Activated CD4-positive, alpha-beta memory T cell treated with anti-CD3 and anti-CD28 coated beads, Interleukin-2, amount 10 ng/mL, durations not matched to agents 7 days and 5 days (primary cell): Measurements from ENCODE around the gene CHAC1. TPM values are rescaled to one million over a fixed set of nuclear protein-coding genes. Genes with fewer than 3 reads are reported as not detected.

Experiments
- CTCF ChIA-PET: fragments of 350-600 bp; sonication (Branson Sonifier 250); formaldehyde crosslinking; loops from one replicate; lab custom pipeline; 2021; ENCODE audit warnings: antibody characterized with exemption, inconsistent platforms; lab: Charles Lee
- POLR2A ChIA-PET: fragments of 350-600 bp; sonication (Branson Sonifier 250); formaldehyde crosslinking; loops from one replicate; lab custom pipeline; 2021; ENCODE audit warnings: antibody characterized with exemption; lab: Charles Lee
- DNase-seq: peaks from one replicate; pipeline ENCODE4 v3.0.0-alpha.2; 2020
- H3K27ac Mint-ChIP-seq: one replicate; pipeline ENCODE4 v1.8.0; 2021; ENCODE audit warnings: mild to moderate bottlenecking, mixed read lengths
- H3K27me3 Mint-ChIP-seq: one replicate; pipeline ENCODE4 v1.8.0; 2021; ENCODE audit warnings: mixed read lengths
- H3K36me3 Mint-ChIP-seq: one replicate; pipeline ENCODE4 v1.8.0; 2021; ENCODE audit warnings: low read depth, mixed read lengths
- H3K4me1 Mint-ChIP-seq: one replicate; pipeline ENCODE4 v1.8.0; 2021; ENCODE audit warnings: mixed read lengths
- H3K4me3 Mint-ChIP-seq: one replicate; pipeline ENCODE4 v1.8.0; 2021; ENCODE audit warnings: mild to moderate bottlenecking, mixed read lengths
- H3K9me3 Mint-ChIP-seq: one replicate; pipeline ENCODE4 v1.8.0; 2021; ENCODE audit warnings: mixed read lengths
- total RNA-seq, 2 experiments: library from RNA; stranded (reverse); gene quantifications; one replicate each; pipeline ENCODE4 v1.2.3, GENCODE V29; 2021

Gene CHAC1
- total RNA-seq, result 10 to 100 TPM; 20.3 to 22.0 TPM

- peak within 1 kb of the TSS; percentile 87 for H3K27ac Mint-ChIP-seq
- POLR2A ChIA-PET, result interaction anchor here (0.6 to 3.7 kb wide), 14 partner anchors 9 to 380 kb away, joined by 3 to 50 read pairs (median 4); partner anchors contain the start of genes CHP1, EXD1, INO80 and NUSAP1
- peaks cover 2% of the 10 kb centered on the region for H3K27me3 Mint-ChIP-seq
- peaks cover 24% of the 10 kb centered on the region for H3K36me3 Mint-ChIP-seq
- peaks cover 46% of the 10 kb centered on the region for H3K4me1 Mint-ChIP-seq
- H3K9me3 Mint-ChIP-seq, result no peaks in the 10 kb centered on the region
- peak within 1 kb of the TSS; percentile 88 for H3K4me3 Mint-ChIP-seq
- peak; percentile 98 for DNase-seq
- CTCF ChIA-PET, result interaction anchor here (0.5 to 5.6 kb wide), 14 partner anchors 9 to 363 kb away, joined by 3 to 48 read pairs (median 4); partner anchors contain the start of genes CHP1 and VPS18
Measured at GRCh38 chr15:40952901-40953712, at the start of gene CHAC1. Gene CHAC1 (plus strand): TSS chr15:40953471. CDS start chr15:40953584, 113 bp downstream.

GRCh38 chr15:40904552-40905201 is 48.6 kb upstream of the CHAC1 start:
- no peak for DNase-seq
- Mint-ChIP-seq H3K4me1 (peaks cover 36% of the 10 kb centered on the region), H3K9me3 (no peaks in the 10 kb centered on the region), H3K36me3 (peaks cover 36% of the 10 kb centered on the region), H3K27me3 (no peaks in the 10 kb centered on the region), H3K4me3 (no peak overlapping the region), H3K27ac (no peak overlapping the region)
- ChIA-PET CTCF (interaction anchor here (0.6 to 7.0 kb wide), 27 partner anchors 9 to 428 kb away, joined by 3 to 92 read pairs (median 6); partner anchors contain the start of genes CHAC1, DLL4, INO80 and NUSAP1), POLR2A (interaction anchor here (0.7 to 6.7 kb wide), 3 partner anchors 10 to 47 kb away, joined by 3 to 34 read pairs (median 4); partner anchors contain the start of gene VPS18)

- Mint-ChIP-seq H3K27ac (no peak overlapping the region), H3K9me3 (no peaks in the 10 kb centered on the region), H3K4me1 (peaks cover 33% of the 10 kb centered on the region), H3K27me3 (no peaks in the 10 kb centered on the region), H3K4me3 (peak overlapping the region; percentile 71), H3K36me3 (peaks cover 23% of the 10 kb centered on the region)
- ChIA-PET POLR2A (interaction anchor here (0.6 to 6.7 kb wide), 7 partner anchors 11 to 379 kb away, joined by 3 to 34 read pairs (median 3); partner anchors contain the start of gene VPS18), CTCF (interaction anchor here (0.5 to 7.0 kb wide), 23 partner anchors 10 to 427 kb away, joined by 3 to 92 read pairs (median 4); partner anchors contain the start of genes CHAC1, NUSAP1, OIP5 and RAD51)
- DNase-seq, result peak; percentile 76
Measured at GRCh38 chr15:40906091-40906990, 46.9 kb upstream of the CHAC1 start.

- DNase-seq, result peak; percentile 62
- ChIA-PET POLR2A (interaction anchor here (0.9 to 6.7 kb wide), 6 partner anchors 12 to 378 kb away, joined by 3 to 34 read pairs (median 3); partner anchors contain the start of genes CHAC1 and VPS18), CTCF (interaction anchor here (0.6 to 7.0 kb wide), 16 partner anchors 11 to 278 kb away, joined by 3 to 92 read pairs (median 4); partner anchors contain the start of genes RAD51 and VPS18)
- Mint-ChIP-seq H3K27me3 (no peaks in the 10 kb centered on the region), H3K4me3 (peak overlapping the region; percentile 71), H3K27ac (peak overlapping the region; percentile 49), H3K4me1 (peaks cover 33% of the 10 kb centered on the region), H3K36me3 (peaks cover 23% of the 10 kb centered on the region), H3K9me3 (no peaks in the 10 kb centered on the region)
Measured at GRCh38 chr15:40906991-40907802, 46.1 kb upstream of the CHAC1 start.

- CTCF ChIA-PET, result interaction anchor here (1.0 to 7.0 kb wide), 6 partner anchors 12 to 277 kb away, joined by 3 to 92 read pairs (median 17); partner anchors contain the start of gene VPS18
- H3K27ac Mint-ChIP-seq, result no peak overlapping the region
- no peak for DNase-seq
- peaks cover 17% of the 10 kb centered on the region for H3K36me3 Mint-ChIP-seq
- H3K27me3 Mint-ChIP-seq, result no peaks in the 10 kb centered on the region
- no peaks in the 10 kb centered on the region for H3K9me3 Mint-ChIP-seq
- peaks cover 27% of the 10 kb centered on the region for H3K4me1 Mint-ChIP-seq
- peak overlapping the region; percentile 32 for H3K4me3 Mint-ChIP-seq
- POLR2A ChIA-PET, result interaction anchor here (2.5 to 6.7 kb wide), 2 partner anchors 13 to 34 kb away, joined by 10 to 34 read pairs; partner anchors contain the start of gene VPS18
Measured at GRCh38 chr15:40908095-40908494, 45.2 kb upstream of the CHAC1 start.

- H3K9me3 Mint-ChIP-seq, result no peaks in the 10 kb centered on the region
- H3K36me3 Mint-ChIP-seq, result peaks cover under 1% of the 10 kb centered on the region
- H3K4me3 Mint-ChIP-seq, result no peak overlapping the region
- peaks cover 16% of the 10 kb centered on the region for H3K4me1 Mint-ChIP-seq
- DNase-seq, result no peak
- no peak overlapping the region for H3K27ac Mint-ChIP-seq
- CTCF ChIA-PET, result interaction anchor here (1.0 to 2.3 kb wide), 2 partner anchors 32 to 36 kb away, joined by 3 to 8 read pairs; partner anchors contain the start of gene RHOV
- POLR2A ChIA-PET, result interaction anchor here (0.6 kb wide), 1 partner anchor 492 kb away, joined by 3 read pairs; no protein-coding TSS in a partner anchor
- no peaks in the 10 kb centered on the region for H3K27me3 Mint-ChIP-seq
Measured at GRCh38 chr15:40909662-40910630, 43.3 kb upstream of the CHAC1 start.

- ChIA-PET CTCF (no interaction called here), POLR2A (no interaction called here)
- Mint-ChIP-seq H3K4me3 (no peak overlapping the region), H3K27me3 (no peaks in the 10 kb centered on the region), H3K9me3 (no peaks in the 10 kb centered on the region), H3K36me3 (no peaks in the 10 kb centered on the region), H3K27ac (no peak overlapping the region), H3K4me1 (peaks cover 16% of the 10 kb centered on the region)
- DNase-seq, result no peak
Measured at GRCh38 chr15:40911141-40911540, 42.1 kb upstream of the CHAC1 start.

- POLR2A ChIA-PET, result interaction anchor here (1.0 to 1.9 kb wide), 2 partner anchors 10 to 13 kb away, joined by 3 to 6 read pairs; no protein-coding TSS in a partner anchor
- H3K36me3 Mint-ChIP-seq, result no peaks in the 10 kb centered on the region
- H3K27me3 Mint-ChIP-seq, result peaks cover 2% of the 10 kb centered on the region
- no peaks in the 10 kb centered on the region for H3K9me3 Mint-ChIP-seq
- DNase-seq, result no peak
- H3K4me1 Mint-ChIP-seq, result peaks cover 13% of the 10 kb centered on the region
- no peak overlapping the region for H3K27ac Mint-ChIP-seq
- CTCF ChIA-PET, result interaction anchor here (1.2 to 1.3 kb wide), 2 partner anchors 18 to 19 kb away, joined by 3 to 5 read pairs; partner anchors contain the start of gene VPS18
- H3K4me3 Mint-ChIP-seq, result no peak overlapping the region
Measured at GRCh38 chr15:40911693-40912092, 41.6 kb upstream of the CHAC1 start.

GRCh38 chr15:40912478-40912877 is 40.8 kb upstream of the CHAC1 start:
- Mint-ChIP-seq H3K4me1 (peaks cover 6% of the 10 kb centered on the region), H3K27me3 (peaks cover 2% of the 10 kb centered on the region), H3K27ac (no peak overlapping the region), H3K9me3 (no peaks in the 10 kb centered on the region), H3K4me3 (no peak overlapping the region), H3K36me3 (no peaks in the 10 kb centered on the region)
- no peak for DNase-seq
- CTCF ChIA-PET, result interaction anchor here (0.7 to 1.3 kb wide), 4 partner anchors 18 to 273 kb away, joined by 3 to 5 read pairs (median 4); partner anchors contain the start of gene VPS18
- POLR2A ChIA-PET, result interaction anchor here (1.0 to 1.9 kb wide), 2 partner anchors 9 to 12 kb away, joined by 3 to 6 read pairs; no protein-coding TSS in a partner anchor

- Mint-ChIP-seq H3K27ac (no peak overlapping the region), H3K9me3 (no peaks in the 10 kb centered on the region), H3K4me3 (no peak overlapping the region), H3K36me3 (no peaks in the 10 kb centered on the region), H3K4me1 (no peaks in the 10 kb centered on the region), H3K27me3 (peaks cover 2% of the 10 kb centered on the region)
- POLR2A ChIA-PET, result no interaction called here
- CTCF ChIA-PET, result interaction anchor here (1.7 kb wide), 1 partner anchor 20 kb away, joined by 4 read pairs; the partner anchor contains the start of gene VPS18
- DNase-seq, result no peak
Measured at GRCh38 chr15:40914013-40914412, 39.3 kb upstream of the CHAC1 start.
